Mononuclear cell (primary cell): Measurements from ENCODE around the gene SLA2. TPM values are rescaled to one million over a fixed set of nuclear protein-coding genes. Genes with fewer than 3 reads are reported as not detected.
"Not testable (repeated sequence)": the region's sequence is repeated elsewhere in the genome, so short reads cannot be mapped to it uniquely, and the experiment has no call there.

Source experiments
- H3K27me3 ChIP-seq: 2 replicates; pipeline ENCODE4 v1.6.0; 2011; ENCODE audit warnings: low read length, control low read depth; ENCODE audit not compliant: insufficient read depth
- H3K4me1 ChIP-seq: 2 replicates; pipeline ENCODE4 v1.5.1; 2011; ENCODE audit warnings: mild to moderate bottlenecking, low read length, control low read depth; ENCODE audit not compliant: insufficient read depth
- H3K4me3 ChIP-seq: 2 replicates; pipeline ENCODE4 v1.5.1; 2011; ENCODE audit warnings: mild to moderate bottlenecking, low read length, moderate library complexity
- H3K9me3 ChIP-seq: 2 replicates; pipeline ENCODE4 v1.5.1; 2011; ENCODE audit warnings: low read depth, mild to moderate bottlenecking, control low read depth, low read length
- total RNA-seq: library from RNA; depleted of rRNA; stranded (reverse); fragments of >200 nt; gene quantifications from one replicate; pipeline ENCODE4 v1.2.3, GENCODE V29; 2012

The SLA2 gene
- total RNA-seq = 25.3 TPM

DNA sequence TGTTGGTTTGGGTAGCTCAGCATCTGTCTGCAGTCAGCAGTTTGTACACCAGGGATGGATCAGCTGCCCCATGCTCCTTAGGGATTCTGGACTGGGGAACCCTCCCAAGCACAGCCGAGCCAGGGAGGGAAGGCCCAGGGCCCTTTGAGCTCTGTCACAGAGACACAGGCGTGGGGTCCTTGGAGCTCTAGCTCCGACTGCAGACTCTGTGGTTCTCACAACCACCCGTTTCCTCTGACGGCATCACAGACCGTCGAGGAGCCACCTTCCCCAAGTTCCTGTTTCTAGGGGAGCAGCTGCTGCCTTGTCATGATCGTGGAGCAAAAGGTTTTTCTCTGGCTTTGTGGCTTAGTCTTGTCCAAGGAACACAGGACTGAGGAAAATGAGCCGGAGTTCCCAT is at the start of gene SLA2:
SLA2 (minus strand) TSS at position 199 of the 400 bp plus-strand sequence. CDS start 4,861 bp downstream, outside the sequence.
- Histone ChIP-seq H3K4me1 (peaks cover 37% of the 10 kb centered on the region), H3K27me3 (no peaks in the 10 kb centered on the region), H3K4me3 (peak within 1 kb of the TSS; percentile 47), H3K9me3 (no peaks in the 10 kb centered on the region)

DNA sequence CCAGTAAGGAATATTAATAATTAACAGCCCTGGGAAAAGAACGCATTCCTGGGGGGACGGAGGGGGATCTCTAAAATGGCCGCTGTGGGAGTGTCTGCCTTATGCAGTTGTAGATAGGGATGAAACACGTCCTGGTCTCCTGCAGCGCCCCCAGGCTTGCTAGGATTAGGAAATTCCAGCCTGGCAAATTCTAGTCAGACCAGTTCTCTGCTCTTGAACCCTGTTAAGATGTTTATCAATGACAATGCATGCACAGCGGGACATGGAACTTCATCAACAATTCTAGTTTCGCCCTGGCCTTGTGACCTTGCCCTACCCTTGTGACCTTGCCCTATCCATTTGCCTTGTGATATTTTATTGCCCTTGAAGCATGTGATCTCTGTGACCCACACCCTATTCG is 49.5 kb upstream of the SLA2 start:
- H3K4me1 ChIP-seq, H3K4me3 ChIP-seq, H3K27me3 ChIP-seq, H3K9me3 ChIP-seq: not testable (repeated sequence)

GRCh38 chr20:36688630-36689029 is 42.6 kb upstream of the SLA2 start:
- no peak overlapping the region for H3K4me3 ChIP-seq
- H3K9me3 ChIP-seq = no peaks in the 10 kb centered on the region
- no peaks in the 10 kb centered on the region for H3K4me1 ChIP-seq
- H3K27me3 ChIP-seq = no peaks in the 10 kb centered on the region

GRCh38 chr20:36687850-36688249 is 41.9 kb upstream of the SLA2 start:
- no peaks in the 10 kb centered on the region for H3K9me3 ChIP-seq
- no peaks in the 10 kb centered on the region for H3K27me3 ChIP-seq
- no peak overlapping the region for H3K4me3 ChIP-seq
- H3K4me1 ChIP-seq = no peaks in the 10 kb centered on the region

DNA sequence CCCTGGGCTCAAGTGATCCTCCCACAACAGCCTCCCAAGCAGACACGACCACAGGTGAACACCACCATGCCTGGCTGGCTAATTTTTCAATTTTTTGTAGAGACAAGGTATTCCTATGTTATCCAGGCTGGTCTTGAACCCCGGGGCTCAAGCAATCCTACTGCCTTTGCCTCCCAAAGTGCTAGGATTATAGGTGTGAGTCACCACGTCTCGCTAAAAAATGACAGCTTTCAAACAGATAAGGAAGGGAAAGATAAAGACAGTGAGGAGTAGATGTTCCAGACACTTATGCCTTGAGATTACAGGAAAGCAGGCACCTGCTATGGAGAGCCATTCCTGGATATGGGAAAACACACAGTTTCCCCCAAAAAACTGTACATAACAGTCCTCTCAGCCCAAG is 40.9 kb upstream of the SLA2 start:
- no peak overlapping the region for H3K4me3 ChIP-seq
- H3K4me1 ChIP-seq = no peaks in the 10 kb centered on the region
- H3K27me3 ChIP-seq = no peaks in the 10 kb centered on the region
- H3K9me3 ChIP-seq = no peaks in the 10 kb centered on the region

GRCh38 chr20:36686504-36686903 is 40.5 kb upstream of the SLA2 start:
- Histone ChIP-seq H3K9me3 (no peaks in the 10 kb centered on the region), H3K4me1 (no peaks in the 10 kb centered on the region), H3K27me3 (no peaks in the 10 kb centered on the region), H3K4me3 (no peak overlapping the region)

GRCh38 chr20:36684747-36685146 is 38.8 kb upstream of the SLA2 start:
- Histone ChIP-seq H3K4me1 (no peaks in the 10 kb centered on the region), H3K27me3 (no peaks in the 10 kb centered on the region), H3K4me3 (no peak overlapping the region), H3K9me3 (no peaks in the 10 kb centered on the region)

- H3K9me3 ChIP-seq = no peaks in the 10 kb centered on the region
- no peaks in the 10 kb centered on the region for H3K4me1 ChIP-seq
- H3K4me3 ChIP-seq = no peak overlapping the region
- H3K27me3 ChIP-seq = no peaks in the 10 kb centered on the region
Observed at GRCh38 chr20:36682311-36682710, 36.3 kb upstream of the SLA2 start.

GRCh38 chr20:36677422-36677771 is 31.4 kb upstream of the SLA2 start:
- no peak overlapping the region for H3K4me3 ChIP-seq
- no peaks in the 10 kb centered on the region for H3K9me3 ChIP-seq
- no peaks in the 10 kb centered on the region for H3K4me1 ChIP-seq
- H3K27me3 ChIP-seq = no peaks in the 10 kb centered on the region

GRCh38 chr20:36676701-36677421 is 30.9 kb upstream of the SLA2 start:
- Histone ChIP-seq H3K4me1 (no peaks in the 10 kb centered on the region), H3K9me3 (no peaks in the 10 kb centered on the region), H3K4me3 (no peak overlapping the region), H3K27me3 (no peaks in the 10 kb centered on the region)

GRCh38 chr20:36675545-36675944 is 29.5 kb upstream of the SLA2 start:
- H3K9me3 ChIP-seq, H3K27me3 ChIP-seq, H3K4me3 ChIP-seq, H3K4me1 ChIP-seq: not testable (repeated sequence)

DNA sequence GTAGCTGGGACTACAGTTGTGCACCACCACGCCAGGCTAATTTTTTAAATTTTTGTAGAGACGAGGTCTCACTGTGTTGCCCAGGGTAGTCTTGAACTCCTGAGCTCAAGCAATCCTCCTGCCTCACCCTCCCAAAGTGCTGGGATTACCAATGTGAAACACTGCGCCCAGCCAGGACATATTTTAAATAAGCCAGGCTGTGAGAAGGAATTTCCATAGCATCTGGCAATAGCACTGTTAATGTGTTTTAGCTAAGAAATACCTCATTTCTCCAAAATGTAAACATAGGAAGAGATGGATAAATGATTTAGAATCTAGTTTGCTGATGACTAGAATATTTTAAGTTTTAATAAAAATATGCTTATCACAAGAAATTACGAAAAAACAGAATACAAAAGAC is 27.0 kb upstream of the SLA2 start:
- no peak overlapping the region for H3K4me3 ChIP-seq
- no peaks in the 10 kb centered on the region for H3K4me1 ChIP-seq
- H3K9me3 ChIP-seq = no peaks in the 10 kb centered on the region
- H3K27me3 ChIP-seq = no peaks in the 10 kb centered on the region

DNA sequence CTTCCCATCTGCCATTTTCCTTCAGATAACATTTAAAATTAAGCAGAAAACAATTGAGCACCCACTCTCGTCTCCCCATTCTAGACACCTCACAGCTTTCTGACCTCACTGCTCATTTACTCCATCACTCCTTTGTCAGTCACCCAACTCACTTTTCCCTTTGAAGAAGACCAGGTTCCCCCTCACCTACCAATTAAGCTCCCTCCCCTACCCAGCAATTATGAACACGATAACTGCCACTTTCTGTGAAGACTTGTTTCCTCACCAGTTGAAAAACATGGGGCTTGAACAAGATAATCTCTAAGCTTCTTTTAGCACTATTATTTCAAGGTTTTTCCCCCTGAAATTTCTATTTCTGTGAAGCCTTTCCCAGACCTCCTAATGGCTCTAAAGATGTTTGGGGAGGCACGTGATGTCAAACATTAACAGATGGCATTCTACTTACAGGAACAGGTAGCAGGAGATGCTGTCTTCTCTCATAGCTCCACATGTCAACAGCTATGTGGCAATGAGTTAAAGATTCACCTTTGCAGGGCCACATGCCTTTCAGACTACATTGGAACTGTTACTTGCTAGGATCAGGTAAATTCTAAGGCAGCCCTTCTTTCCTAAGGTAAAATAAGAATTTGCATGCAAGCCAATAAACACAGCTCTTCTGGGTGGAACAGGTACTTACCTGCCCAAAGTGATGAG is 24.8 kb upstream of the SLA2 start:
- Histone ChIP-seq H3K4me3 (no peak overlapping the region), H3K9me3 (no peaks in the 10 kb centered on the region), H3K4me1 (no peaks in the 10 kb centered on the region), H3K27me3 (no peaks in the 10 kb centered on the region)

GRCh38 chr20:36666181-36666740 is 20.3 kb upstream of the SLA2 start:
- Histone ChIP-seq H3K9me3 (no peaks in the 10 kb centered on the region), H3K4me3 (no peak overlapping the region), H3K4me1 (peaks cover 14% of the 10 kb centered on the region), H3K27me3 (no peaks in the 10 kb centered on the region)

DNA sequence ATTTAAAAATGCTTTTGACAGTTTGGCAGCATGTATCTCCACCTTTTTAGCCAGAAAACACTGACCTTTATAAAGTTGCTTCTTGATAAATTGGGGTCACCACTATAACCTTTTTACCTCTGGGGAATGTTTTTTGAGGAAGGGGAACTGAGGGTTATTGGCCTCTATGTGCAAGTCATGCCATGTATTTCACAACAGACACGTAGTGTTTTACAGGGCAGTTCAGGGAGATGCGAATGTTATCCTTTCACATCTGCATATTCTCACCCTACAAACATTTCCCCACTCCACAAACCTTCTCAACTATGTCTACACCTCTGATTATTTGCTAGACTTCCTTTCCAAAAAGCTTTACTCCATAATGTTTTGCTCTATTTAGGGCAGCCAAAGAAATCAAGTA is 17.0 kb upstream of the SLA2 start:
- no peaks in the 10 kb centered on the region for H3K27me3 ChIP-seq
- H3K4me3 ChIP-seq = no peak overlapping the region
- H3K9me3 ChIP-seq = no peaks in the 10 kb centered on the region
- H3K4me1 ChIP-seq = peaks cover 27% of the 10 kb centered on the region

DNA sequence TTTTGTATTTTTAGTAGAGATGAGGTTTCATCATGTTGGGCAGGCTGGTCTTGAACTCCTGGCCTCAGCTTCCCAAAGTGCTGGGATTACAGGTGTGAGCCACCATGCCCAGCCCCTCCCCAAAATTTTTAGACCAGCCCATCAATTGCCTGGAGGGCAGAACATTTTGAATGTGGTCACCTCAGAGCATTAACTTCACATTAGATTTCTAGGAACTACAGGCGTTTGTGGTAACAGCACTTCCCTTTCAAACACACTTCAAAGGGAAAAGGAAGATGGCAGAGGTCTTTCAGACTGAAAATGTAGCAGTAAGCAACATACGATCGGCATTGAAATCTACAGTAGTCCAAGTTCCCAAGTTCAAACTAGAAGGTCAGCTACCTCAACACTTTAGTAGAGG is 12.3 kb upstream of the SLA2 start:
- Histone ChIP-seq H3K27me3 (no peaks in the 10 kb centered on the region), H3K4me3 (no peak overlapping the region), H3K4me1 (peaks cover 23% of the 10 kb centered on the region), H3K9me3 (no peaks in the 10 kb centered on the region)
